Stimulated activated CD4-positive, alpha-beta T cell treated with anti-CD3 and anti-CD28 coated beads, Interleukin-12 subunit alpha, Interleukin-12 subunit beta, amount 100 ng/mL, for 4 hours (primary cell): ENCODE results near the gene E2F6.

Experiments
- DNase-seq: peaks from one replicate; pipeline ENCODE4 v3.0.0-alpha.2; 2020

The E2F6 gene, protein sequence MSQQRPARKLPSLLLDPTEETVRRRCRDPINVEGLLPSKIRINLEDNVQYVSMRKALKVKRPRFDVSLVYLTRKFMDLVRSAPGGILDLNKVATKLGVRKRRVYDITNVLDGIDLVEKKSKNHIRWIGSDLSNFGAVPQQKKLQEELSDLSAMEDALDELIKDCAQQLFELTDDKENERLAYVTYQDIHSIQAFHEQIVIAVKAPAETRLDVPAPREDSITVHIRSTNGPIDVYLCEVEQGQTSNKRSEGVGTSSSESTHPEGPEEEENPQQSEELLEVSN

DNA sequence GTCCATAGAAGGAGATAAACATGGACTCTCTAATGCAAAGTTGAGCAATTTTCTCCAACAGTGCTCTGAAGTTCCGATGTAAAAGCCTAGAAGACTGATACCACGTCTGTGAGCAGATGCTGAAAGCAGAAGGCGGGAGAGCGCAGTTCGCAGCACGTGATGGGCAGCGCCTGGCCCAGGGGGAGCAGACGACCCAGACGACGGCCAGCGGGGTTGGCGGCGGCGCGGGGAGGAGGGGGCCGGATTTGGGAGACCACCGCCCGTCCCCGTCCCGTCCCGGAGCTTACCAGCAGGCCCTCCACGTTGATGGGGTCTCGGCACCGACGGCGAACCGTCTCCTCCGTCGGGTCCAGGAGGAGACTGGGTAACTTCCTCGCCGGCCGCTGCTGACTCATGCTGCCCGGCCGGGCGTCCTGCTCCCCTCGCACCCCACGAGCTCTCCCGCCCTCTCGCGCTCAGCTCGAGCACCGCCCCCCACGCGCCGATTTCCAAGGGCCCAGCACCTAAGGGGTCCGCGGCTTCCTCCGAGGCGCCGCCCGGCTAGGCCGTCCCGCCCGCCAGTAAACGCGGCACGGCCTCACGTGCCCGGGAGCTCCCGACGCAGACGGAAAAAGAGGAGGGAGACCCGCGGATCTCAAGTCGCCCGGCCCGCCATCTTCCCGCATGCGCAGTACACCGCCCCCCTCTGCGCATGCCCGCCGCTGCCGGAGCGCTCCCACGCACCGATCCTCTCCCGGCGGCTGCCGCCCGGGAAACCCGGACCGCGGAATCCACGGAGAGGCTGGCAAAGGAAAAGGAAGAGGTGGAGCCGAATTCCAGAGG is at the start of gene E2F6:
E2F6 (minus strand) TSS at position 677 of the 822 bp plus-strand sequence; CDS start at position 395, 282 bp downstream.
- peak; percentile 85 for DNase-seq

DNA sequence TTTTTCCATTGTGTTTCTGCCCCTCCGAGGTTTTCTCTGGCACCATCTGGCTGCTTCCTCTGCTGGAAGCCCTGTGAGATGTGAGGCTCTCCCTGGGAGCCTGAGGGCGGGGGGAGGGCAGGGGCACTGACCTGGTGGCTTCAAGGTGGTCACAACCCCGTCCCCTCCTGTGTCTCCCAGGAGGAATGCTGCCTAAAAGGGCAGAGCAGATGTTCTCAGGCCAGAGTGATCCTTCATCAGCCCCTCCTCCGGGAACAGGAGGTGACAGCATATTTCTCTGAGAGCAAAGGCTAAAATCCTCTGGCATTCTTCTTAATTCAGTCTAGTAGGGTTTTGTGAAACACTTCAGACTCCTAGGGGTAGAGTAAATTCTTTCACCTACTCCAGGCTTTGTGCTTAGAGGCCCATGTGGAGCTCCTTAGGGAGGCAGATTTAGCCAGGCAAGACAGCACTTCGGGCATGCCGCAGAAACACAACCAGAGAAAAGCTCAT is 49.6 kb upstream of the E2F6 start:
- no peak for DNase-seq

DNA sequence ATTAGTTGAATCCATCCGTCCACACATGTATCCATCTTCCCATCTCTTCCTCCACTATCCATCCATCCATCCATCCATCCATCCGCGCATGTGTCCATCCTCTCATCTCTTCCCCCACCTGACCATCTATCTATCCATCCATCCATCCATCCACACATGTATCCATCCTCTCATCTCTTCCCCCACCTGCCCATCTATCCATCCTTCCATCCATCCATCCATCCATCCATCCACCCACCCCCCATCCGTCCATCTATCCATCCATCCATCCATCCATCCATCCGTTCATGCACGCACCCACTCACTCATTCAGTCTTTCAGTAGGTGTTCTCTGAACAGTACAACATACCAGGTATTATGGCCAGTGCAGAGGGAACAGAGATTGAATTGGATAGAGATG is 48.9 kb upstream of the E2F6 start:
- no peak for DNase-seq

GRCh38 chr2:11514081-11514730 is 48.2 kb upstream of the E2F6 start:
- DNase-seq, result no peak

GRCh38 chr2:11513319-11513718 is 47.4 kb upstream of the E2F6 start:
- no peak for DNase-seq

DNA sequence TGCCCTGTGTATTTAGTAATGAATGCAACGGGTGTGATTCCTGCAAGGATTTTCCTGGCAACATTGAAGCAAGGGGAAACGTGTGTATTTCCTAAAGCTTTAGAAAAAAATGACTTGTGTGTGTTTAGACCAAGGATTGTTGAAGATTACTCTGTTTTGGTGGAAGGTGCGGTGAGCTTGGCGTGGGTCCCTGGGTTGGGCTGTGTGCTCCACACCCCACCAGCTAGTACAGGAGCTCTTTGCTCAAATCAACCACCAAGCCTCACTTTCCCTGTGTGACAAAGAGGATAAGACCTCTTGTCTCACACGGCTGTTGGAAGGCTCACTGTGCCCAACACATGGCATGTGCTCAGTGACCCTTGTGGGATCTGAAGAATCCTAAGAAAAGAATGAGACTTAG is 46.5 kb upstream of the E2F6 start:
- no peak for DNase-seq

DNA sequence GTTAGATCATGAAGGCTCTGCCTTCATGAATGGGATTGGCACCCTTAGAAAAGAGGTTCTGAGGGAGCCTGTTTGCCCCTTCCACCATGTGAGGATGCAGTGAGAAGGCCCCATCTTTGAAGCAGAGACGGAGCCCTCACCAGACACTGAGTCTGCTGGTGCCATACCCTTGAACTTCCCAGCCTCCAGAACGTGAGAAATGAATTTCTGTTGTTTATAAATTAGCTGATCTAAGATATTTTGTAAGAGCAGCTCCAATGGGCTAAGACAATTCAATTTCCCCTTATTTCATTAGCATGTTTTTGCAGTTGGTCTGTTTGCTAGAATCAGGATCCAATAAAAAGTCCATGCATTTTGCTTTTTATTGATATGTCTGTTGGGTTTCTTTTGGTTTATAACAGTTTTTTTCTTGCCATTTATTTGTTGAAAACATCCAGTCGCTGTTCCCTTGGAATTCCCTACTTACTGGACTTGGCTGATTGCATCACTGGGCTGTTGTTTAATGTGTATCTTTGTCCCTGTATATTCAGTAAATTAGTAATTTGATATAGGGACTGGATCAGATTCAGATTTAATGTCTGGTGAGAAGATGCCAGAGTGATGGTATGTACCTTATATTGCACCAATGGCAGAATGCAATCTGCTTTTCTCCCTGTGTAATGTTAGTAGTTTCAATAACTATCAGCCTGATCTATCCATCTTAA is 43.8 kb upstream of the E2F6 start:
- DNase-seq, result no peak

- DNase-seq, result no peak
Observed at GRCh38 chr2:11508279-11508678, 42.3 kb upstream of the E2F6 start.

GRCh38 chr2:11507517-11507916 is 41.6 kb upstream of the E2F6 start:
- DNase-seq, result no peak

GRCh38 chr2:11506611-11506969 is 40.6 kb upstream of the E2F6 start:
- no peak for DNase-seq

DNA sequence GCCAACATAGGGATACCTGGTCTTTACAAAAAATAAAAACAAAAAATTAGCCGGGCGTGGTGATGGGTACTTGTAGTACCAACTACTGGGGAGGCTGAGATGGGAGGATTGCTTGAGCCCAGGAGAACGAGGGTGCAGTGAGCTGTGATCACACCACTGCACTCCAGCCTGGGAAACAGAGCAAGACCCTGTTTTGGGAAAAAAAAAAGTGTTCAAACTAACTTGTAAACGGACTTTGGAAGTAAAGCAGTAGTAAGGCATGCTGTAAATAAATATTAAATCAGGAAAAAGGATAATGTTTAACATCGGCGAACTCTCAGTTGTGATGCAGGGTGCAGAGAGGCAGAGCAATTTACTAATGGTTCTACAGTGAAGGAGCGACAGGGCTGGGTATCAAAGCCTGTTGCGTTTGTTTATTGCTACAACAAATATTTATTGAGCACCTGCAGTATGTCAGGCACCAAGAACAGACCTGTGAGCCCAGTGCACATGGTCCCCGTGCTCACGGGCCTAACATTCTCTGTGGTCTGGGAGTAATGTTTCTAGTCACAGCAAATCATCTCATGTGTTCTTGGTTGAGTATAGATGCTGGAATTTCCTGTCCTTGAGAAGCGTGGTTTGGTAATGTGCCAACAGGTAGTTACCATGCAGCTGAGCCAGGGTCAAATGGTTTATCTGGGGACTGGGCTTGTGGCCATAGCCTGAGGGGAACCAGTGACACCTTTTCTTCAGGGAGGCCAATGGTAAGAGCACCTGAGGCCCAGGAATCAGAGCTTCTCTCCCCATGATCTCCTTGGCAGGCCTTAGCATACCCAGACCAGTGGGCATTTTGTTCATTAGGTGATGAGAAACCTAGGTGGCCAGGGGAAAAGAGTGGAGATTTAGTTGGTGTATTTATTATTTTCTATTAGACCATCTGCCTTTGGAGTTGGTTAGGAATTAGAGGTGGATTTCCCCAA is 40.0 kb upstream of the E2F6 start:
- no peak for DNase-seq

DNA sequence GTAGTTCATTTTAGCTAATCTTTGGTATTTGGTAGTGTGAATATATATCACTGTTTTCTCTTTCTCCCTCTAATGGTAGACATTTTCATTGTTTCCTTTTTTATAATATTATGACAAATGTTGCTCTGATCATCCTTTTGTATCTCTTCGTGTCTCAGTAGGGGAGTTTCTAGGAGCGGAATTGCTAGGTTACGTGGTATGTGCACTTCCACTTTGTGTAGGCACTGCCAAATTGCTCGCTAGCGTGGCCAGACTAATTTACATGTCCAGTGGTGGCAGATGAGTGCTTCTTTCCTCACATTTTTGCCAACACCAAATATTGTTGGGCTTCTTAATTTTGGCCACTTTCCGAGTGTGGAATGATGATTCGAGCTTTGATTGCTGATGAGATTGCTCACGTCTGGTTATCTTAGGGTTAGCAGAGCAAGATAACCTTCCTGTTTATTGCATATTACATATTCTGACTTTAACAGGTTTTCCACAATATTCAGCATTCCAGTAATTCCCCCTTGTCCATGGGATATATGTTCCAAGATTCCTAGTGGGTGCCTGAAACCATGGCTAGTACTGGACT is 37.5 kb upstream of the E2F6 start:
- no peak for DNase-seq

DNA sequence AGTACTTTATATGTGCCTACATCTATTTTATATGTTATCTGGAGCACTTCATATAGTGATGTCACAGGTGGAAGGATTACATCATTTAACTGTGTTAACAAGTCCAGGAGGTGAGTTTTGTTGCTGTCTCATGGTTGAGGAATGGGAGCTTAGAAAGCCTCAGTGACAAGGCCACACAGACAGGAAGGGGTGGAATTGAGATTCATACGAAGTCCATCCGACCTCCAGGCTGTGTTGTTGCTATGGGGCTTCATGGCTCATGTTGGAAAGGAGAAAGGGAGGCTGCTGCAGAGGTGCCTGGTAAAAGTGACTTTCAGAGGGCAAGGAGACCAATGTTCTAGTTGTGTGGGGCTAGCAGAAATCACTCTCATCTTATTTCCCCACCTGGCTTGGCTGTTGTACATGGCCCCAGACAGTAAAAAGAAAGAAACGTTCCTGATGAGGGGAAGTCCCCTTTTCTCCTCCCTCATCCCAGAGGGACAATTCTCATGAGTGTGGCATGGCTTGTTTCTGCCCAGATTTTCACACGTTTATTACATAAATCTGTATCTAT is 36.9 kb upstream of the E2F6 start:
- no peak for DNase-seq

GRCh38 chr2:11500702-11501303 is 34.8 kb upstream of the E2F6 start:
- no peak for DNase-seq

DNA sequence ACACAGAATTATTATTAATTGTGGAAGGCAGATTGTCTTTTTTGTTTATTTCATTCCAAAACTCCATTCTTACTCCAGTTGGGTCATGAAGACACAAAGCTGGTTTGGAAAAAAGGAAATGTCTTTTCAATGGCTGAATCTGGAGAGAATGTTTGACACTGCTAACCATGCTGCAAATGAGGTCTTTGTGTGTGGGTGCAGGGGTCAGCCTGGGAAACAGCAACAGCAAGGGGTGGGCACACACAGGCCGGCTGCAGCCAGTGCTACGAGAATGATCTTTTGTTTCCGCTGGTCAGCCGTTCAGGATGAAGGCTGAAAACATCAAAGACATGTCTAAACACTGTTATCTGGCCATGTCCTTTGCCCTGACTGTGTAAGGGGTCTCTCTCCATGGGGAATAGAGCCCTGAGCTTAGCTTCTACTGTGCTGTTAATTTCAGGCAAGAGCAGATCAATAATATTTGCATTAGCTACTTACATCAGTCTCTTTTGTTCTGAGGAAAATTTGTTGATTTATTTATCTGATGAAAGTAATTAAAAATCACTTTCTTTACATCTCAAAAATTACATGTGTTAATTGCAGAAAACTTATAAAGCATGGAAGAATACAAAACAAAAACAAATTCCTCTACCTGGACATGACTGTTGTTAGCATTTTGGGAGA is 33.3 kb upstream of the E2F6 start:
- no peak for DNase-seq

DNA sequence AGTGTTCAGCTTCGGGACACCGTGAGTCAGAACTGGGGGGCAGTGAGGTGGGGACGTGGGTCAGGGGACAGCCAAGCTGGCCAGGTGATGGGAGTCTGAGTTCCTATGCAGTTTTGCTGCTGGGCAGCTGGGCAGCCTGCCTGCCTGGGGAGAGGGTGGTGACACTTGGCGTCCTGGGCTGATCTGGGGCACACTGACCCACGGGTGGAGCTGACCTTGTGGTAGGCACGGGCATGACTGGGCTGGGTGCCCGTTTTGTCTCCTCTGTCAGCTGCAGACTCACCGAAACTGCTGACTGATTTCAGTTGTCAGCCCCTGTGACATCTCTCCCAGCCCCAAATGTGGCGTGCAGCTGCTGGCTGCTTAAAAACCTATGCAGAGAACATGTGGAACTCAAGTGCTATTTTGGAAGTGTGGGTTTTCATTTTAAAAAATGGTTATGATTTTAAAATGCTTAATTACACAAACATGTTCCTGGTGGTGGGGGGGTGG is 32.6 kb upstream of the E2F6 start:
- no peak for DNase-seq

GRCh38 chr2:11495844-11496681 is 30.1 kb upstream of the E2F6 start:
- no peak for DNase-seq

DNA sequence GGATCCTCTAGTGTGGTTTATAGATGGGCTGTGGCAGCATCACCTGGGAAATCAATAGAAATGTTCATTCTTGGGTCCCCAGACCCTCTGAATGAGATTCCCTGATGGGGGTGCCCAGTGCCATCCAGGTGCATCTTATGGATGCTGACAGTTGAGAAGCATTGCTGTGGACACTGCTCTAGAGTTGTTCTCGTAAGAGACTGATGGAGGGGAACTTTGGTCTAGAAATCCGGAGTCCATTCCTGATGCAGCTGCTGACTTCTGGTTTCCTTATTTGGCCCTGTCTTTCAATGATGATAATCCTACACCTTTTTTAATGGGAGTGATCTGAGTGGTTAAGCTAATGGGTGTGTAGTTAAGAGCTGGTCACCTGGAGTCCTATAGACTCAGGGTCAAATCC is 28.3 kb upstream of the E2F6 start:
- no peak for DNase-seq

DNA sequence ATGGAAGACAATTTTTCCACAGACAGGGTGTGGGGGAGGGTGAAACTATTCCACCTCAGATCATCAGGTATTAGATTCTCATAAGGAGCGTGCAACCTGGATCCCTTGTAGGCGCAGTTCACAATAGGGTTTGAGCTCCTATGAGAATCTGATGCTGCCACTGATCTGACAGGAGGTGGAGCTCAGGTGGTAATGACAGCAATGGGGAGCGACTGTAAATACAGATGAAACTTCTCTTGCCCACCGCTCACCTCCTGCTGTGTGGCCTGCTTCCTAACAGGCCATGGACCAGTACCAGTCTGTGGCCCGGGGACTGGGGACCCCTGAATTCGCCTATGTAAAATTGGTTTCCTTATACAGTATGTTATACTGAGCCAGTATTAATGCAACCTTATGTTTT is 27.3 kb upstream of the E2F6 start:
- no peak for DNase-seq
